Stimulated activated CD8-positive, alpha-beta memory T cell treated with anti-CD3 and anti-CD28 coated beads, Interleukin-15, amount 100 ng/mL, for 4 hours (primary cell): ENCODE results near the gene VHLL.

Experiments
- DNase-seq, 2 donors: peaks; one replicate each; pipeline ENCODE4 v3.0.0-alpha.2; 2020; ENCODE audit warnings: low read depth in 2 of 2

VHLL gene

GRCh38 chr1:156257711-156258110 is 41.4 kb downstream of the VHLL start:
- DNase-seq, result no peak

- DNase-seq, result no peak
Observed at GRCh38 chr1:156253634-156254033, 45.5 kb downstream of the VHLL start.

GRCh38 chr1:156251527-156251926 is 47.6 kb downstream of the VHLL start:
- no peak for DNase-seq

GRCh38 chr1:156249593-156249992 is 49.5 kb downstream of the VHLL start:
- no peak for DNase-seq
